Left colon (tissue), 2 donors: ENCODE measurements around the gene NXN. TPM values are rescaled to one million over a fixed set of nuclear protein-coding genes. Genes with fewer than 3 reads are reported as not detected.
"Not testable (repeated sequence)": the region's sequence is repeated elsewhere in the genome, so short reads cannot be mapped to it uniquely, and the experiment has no call there.

Experiments used
- ATAC-seq: fragments of 200-7000 bp; cut with Tn5 transposase; one replicate; pipeline ENCODE4 v1.9.1; 2020; ENCODE audit warnings: mild to moderate bottlenecking, moderate library complexity
- DNase-seq, 2 donors: peaks; one replicate each; pipeline ENCODE4 v3.0.0-alpha.2; 2020
- intact Hi-C, 2 donors: fragments of 100-400 bp; cut with DNase I in 1 of 2; cut with micrococcal nuclease in 1 of 2; formaldehyde crosslinking; loops; one replicate each; pipeline versions ENCODE4 v1.11.2 to v1.14.0; 2022; cut with DNase I, micrococcal nuclease
- total RNA-seq, 2 donors: library from RNA; stranded (reverse); fragmentation: NEBNext Ultra II Directional; extraction: Animal tissue kit (Norgen Biotek cat#: 25700); gene quantifications; one replicate each; pipeline ENCODE4 v1.2.1, GENCODE V29; 2021
- donor health status: DM: no; HTN: no; CAD: no.
- donor health status: DM: yes; HTN: yes; CAD: no.

Gene NXN
- total RNA-seq, 2 donors from 2014 or later = 3.9 to 14.5 TPM

GRCh38 chr17:784143-784542 lies 195.4 kb downstream of the NXN start:
- no peak for ATAC-seq
- DNase-seq = no peak
- intact Hi-C loops = loop anchor here in 1 of 2 donors (10.0 kb wide), 1 partner anchor 421 kb away; no protein-coding TSS in a partner anchor

GRCh38 chr17:781805-782731 lies 197.5 kb downstream of the NXN start, which contains the start of the genes GLOD4 and MRM3:
TSS of gene GLOD4 (minus strand) at chr17:782280. CDS start at chr17:782255, 25 bp downstream.
TSS of gene MRM3 (plus strand) at chr17:782353. CDS start at chr17:782379, 26 bp downstream.
- intact Hi-C loops = loop anchor here in 1 of 2 donors (10.0 kb wide), 1 partner anchor 423 kb away; no protein-coding TSS in a partner anchor
- DNase-seq (peak; percentile 85 to 95), ATAC-seq (peak; percentile 96)

DNA sequence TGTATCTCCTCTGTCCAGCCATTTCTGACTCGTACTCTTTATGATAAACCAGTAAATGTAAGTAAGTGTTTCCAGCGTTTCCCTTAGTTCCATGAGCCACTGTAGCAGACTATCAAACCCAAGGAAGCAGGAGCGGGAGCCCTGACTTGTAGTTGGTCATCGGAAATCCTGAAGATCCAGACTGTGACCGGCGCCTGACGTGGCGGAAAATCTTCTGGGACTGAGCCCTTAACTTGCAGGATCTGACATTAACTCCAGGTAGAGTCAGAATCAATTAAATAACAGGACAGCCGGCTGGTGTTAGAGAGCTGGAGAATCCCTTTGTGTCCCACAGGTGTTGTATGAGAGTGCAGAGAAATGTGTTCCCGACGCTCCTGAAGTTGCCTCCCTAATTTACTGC lies 201.5 kb downstream of the NXN start:
- ATAC-seq = no peak
- DNase-seq = no peak
- intact Hi-C loops = no loop called here

DNA sequence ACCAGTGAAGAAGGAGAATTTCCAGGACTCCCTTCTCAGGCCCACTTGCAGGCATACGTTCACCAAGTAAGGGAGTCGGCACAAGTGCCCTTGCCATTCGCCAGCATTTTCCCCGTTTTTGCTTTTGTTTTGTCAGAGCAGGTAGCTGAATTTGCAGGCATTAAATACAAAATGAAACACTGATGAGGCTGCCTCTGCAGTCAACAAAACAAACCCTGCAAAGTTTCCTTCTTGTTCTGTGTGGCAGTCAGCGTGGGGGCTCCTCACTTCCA lies 205.3 kb downstream of the NXN start:
- no peak for DNase-seq
- no peak for ATAC-seq
- intact Hi-C loops = no loop called here

DNA sequence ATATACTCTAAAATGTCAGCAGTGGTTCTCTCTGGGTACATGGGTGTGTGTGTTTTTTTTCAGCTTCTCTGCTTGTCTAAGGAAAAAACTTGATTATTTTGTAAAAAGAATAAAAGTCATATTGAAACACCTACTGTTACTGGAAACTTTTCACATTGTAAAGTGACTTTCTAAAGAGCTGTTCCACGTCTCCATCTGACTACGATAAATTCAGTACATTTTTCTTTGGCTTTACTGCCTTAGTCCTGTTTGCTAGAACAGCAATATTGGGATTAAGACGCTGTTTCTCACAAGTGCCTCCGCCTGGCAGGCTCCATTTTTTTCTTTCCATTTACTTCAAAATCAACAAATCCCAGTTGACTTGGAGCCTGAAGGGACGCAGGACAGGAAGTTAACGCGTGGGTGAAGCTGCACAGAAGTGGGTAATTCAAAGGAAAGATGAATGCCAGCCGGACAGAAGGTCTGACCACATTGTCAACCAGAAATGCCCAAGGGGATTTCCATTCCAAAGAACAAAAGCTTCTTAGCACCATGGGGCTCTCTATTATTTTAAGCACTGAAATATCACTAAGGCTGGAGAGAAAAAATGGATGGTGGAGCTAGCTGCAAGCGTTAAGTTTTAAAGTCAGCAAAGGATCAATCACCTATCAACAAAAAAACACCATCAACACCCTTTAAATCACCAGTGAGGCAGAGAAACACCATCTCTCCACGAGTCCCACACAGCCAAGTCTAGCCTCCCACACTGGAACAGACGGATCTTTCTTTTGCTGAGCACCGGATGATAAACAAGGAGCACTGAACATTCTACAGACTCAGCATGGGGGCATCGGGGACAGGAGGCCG lies 205.9 kb downstream of the NXN start:
- ATAC-seq (no peak), DNase-seq (no peak)
- intact Hi-C loops = no loop called here

DNA sequence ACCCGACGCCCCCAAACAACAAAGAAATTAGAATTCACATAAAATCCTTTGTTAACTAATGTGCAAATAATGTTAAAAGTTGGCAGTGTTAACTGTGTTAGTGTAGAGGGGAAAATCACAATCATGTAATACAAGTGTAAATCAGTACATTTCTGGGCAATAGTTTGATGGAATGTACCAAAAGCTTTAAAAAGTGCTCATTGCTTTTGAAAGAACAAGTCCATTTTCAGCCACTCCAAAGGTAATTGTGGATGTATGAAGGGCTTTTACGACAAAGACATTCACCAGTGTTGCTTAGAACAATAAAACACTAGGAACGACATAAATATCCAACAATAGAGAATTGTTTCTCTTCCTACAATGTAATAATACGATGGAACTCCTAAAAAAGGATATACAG lies 206.6 kb downstream of the NXN start:
- no peak for DNase-seq
- intact Hi-C loops = no loop called here
- ATAC-seq = no peak

- ATAC-seq (no peak), DNase-seq (no peak)
- intact Hi-C loops = no loop called here
These were observed 212.5 kb downstream of the NXN start for GRCh38 chr17:767076-767475.

- no peak for ATAC-seq
- DNase-seq = no peak
- intact Hi-C loops = no loop called here
These were observed 219.2 kb downstream of the NXN start for GRCh38 chr17:760371-760770.

GRCh38 chr17:759964-760363 lies 219.6 kb downstream of the NXN start:
- ATAC-seq (no peak), DNase-seq (no peak)
- intact Hi-C loops = no loop called here

GRCh38 chr17:756010-756567 lies 223.5 kb downstream of the NXN start:
- DNase-seq, intact Hi-C loops, ATAC-seq: not testable (repeated sequence)

DNA sequence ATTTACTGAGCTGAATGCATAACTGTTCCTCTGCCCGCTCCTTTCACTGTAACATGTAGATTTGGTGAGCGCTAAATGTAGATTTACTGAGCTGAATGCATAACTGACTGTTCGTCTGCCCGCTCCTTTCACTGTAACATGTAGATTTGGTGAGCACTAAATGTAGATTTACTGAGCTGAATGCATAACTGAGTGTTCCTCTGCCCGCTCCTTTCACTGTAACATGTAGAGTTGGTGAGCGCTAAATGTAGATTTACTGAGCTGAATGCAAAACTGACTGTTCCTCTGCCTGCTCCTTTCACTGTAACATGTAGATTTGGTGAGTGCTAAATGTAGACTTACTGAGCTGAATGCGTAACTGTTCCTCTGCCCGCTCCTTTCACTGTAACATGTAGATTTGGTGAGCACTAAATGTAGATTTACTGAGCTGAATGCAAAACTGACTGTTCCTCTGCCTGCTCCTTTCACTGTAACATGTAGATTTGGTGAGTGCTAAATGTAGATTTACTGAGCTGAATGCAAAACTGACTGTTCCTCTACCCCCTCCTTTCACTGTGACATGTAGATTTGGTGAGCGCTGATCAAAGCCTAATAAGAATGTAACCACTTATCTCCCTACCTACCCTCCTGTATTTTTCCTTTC lies 224.1 kb downstream of the NXN start:
- ATAC-seq, DNase-seq, intact Hi-C loops: not testable (repeated sequence)

- ATAC-seq (no peak), DNase-seq (no peak)
- intact Hi-C loops = no loop called here
These were observed 226.2 kb downstream of the NXN start for GRCh38 chr17:753418-753817.

DNA sequence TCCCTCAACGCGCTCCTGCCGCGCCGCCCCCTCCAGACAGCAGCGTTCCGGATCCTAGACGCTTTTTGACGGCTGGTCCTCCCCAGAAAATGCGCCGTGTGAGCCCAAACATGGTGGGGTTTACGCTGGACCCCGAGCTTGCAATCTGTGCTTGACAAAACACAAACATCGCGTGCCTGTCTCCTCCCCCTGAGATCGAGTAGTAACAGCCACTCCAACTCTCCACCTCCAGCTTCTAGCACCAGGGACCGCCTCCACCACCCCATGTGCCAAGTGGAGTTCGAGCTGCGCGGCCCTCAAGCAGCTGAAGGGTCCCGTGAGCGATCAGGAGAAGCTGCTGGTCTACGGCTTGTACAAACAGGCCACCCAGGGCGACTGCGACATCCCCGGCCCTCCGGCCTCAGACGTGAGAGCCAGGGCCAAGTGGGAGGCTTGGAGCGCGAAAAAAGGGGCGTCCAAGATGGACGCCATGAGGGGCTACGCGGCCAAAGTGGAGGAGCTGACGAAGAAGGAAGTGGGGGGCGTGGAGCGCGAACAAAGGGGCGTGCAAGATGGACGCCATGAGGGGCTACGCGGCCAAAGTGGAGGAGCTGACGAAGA lies 226.9 kb downstream of the NXN start:
- intact Hi-C loops = no loop called here
- peak; percentile 66 to 76 for DNase-seq
- peak; percentile 59 for ATAC-seq

- DNase-seq (peak; percentile 84 to 97), ATAC-seq (peak; percentile 90)
- intact Hi-C loops = no loop called here
These were observed 227.5 kb downstream of the NXN start, which contains the start of gene GEMIN4 for GRCh38 chr17:752002-752619. TSS of gene GEMIN4 (minus strand) at chr17:752264. CDS start at chr17:752142, 122 bp downstream.

- intact Hi-C loops = no loop called here
- peak; percentile 39 for ATAC-seq
These were observed 228.1 kb downstream of the NXN start for GRCh38 chr17:751269-752001.

GRCh38 chr17:750431-751037 lies 229.0 kb downstream of the NXN start:
- ATAC-seq (no peak), DNase-seq (no peak)
- intact Hi-C loops = no loop called here

More at GRCh38 chr17:751269-752001, 228.1 kb downstream of the NXN start:
- DNase-seq = peak; percentile 39 to 52

- intact Hi-C loops, ATAC-seq, DNase-seq: not testable (repeated sequence)
These were observed 230.2 kb downstream of the NXN start for GRCh38 chr17:749359-749758.
